Measurements from ENCODE around the gene CAPRIN1.

The CAPRIN1 gene

GRCh38 chr11:34145073-34145472, 93.5 kb downstream of the CAPRIN1 start:
- Histone ChIP-seq H3K79me2 (ENCODE audit: control insufficient read depth, insufficient read depth, low read length, unreplicated experiment) (no peaks in the 10 kb centered on the region), H3K27me3 (ENCODE audit: insufficient read depth, low read length) (no peaks in the 10 kb centered on the region), H3K4me3 (ENCODE audit: low read depth, low read length) (no peak overlapping the region), H3K36me3 (ENCODE audit: insufficient read depth, low read length) (peaks cover 32% of the 10 kb centered on the region), H3K4me1 (ENCODE audit: control insufficient read depth, insufficient read depth, low read length, unreplicated experiment) (no peaks in the 10 kb centered on the region), H3K27ac (ENCODE audit: low read depth, low read length) (no peak overlapping the region), H2AFZ (ENCODE audit: low read length, unreplicated experiment) (no peak overlapping the region)

GRCh38 chr11:34145847-34146381, 94.4 kb downstream of the CAPRIN1 start:
- Histone ChIP-seq H3K4me1 (ENCODE audit: control insufficient read depth, insufficient read depth, low read length, unreplicated experiment) (no peaks in the 10 kb centered on the region), H3K27me3 (ENCODE audit: insufficient read depth, low read length) (no peaks in the 10 kb centered on the region), H3K79me2 (ENCODE audit: control insufficient read depth, insufficient read depth, low read length, unreplicated experiment) (no peaks in the 10 kb centered on the region), H3K36me3 (ENCODE audit: insufficient read depth, low read length) (peaks cover 31% of the 10 kb centered on the region), H2AFZ (ENCODE audit: low read length, unreplicated experiment) (no peak overlapping the region), H3K4me3 (ENCODE audit: low read depth, low read length) (no peak overlapping the region), H3K27ac (ENCODE audit: low read depth, low read length) (no peak overlapping the region)

GRCh38 chr11:34146411-34146810, 94.9 kb downstream of the CAPRIN1 start:
- Histone ChIP-seq H3K27me3 (ENCODE audit: insufficient read depth, low read length) (no peaks in the 10 kb centered on the region), H3K4me3 (ENCODE audit: low read depth, low read length) (no peak overlapping the region), H3K79me2 (ENCODE audit: control insufficient read depth, insufficient read depth, low read length, unreplicated experiment) (no peaks in the 10 kb centered on the region), H3K4me1 (ENCODE audit: control insufficient read depth, insufficient read depth, low read length, unreplicated experiment) (no peaks in the 10 kb centered on the region), H2AFZ (ENCODE audit: low read length, unreplicated experiment) (no peak overlapping the region), H3K27ac (ENCODE audit: low read depth, low read length) (no peak overlapping the region), H3K36me3 (ENCODE audit: insufficient read depth, low read length) (peaks cover 29% of the 10 kb centered on the region)

GRCh38 chr11:34146866-34147265, 95.3 kb downstream of the CAPRIN1 start:
- H3K36me3 ChIP-seq (ENCODE audit: insufficient read depth, low read length) = peaks cover 29% of the 10 kb centered on the region
- no peak overlapping the region for H3K27ac ChIP-seq (ENCODE audit: low read depth, low read length)
- H3K4me3 ChIP-seq (ENCODE audit: low read depth, low read length) = no peak overlapping the region
- no peaks in the 10 kb centered on the region for H3K4me1 ChIP-seq (ENCODE audit: control insufficient read depth, insufficient read depth, low read length, unreplicated experiment)
- H3K79me2 ChIP-seq (ENCODE audit: control insufficient read depth, insufficient read depth, low read length, unreplicated experiment) = no peaks in the 10 kb centered on the region
- no peaks in the 10 kb centered on the region for H3K27me3 ChIP-seq (ENCODE audit: insufficient read depth, low read length)
- no peak overlapping the region for H2AFZ ChIP-seq (ENCODE audit: low read length, unreplicated experiment)

- Histone ChIP-seq H3K79me2 (ENCODE audit: control insufficient read depth, insufficient read depth, low read length, unreplicated experiment) (no peaks in the 10 kb centered on the region), H3K4me3 (ENCODE audit: low read depth, low read length) (no peak overlapping the region), H3K4me1 (ENCODE audit: control insufficient read depth, insufficient read depth, low read length, unreplicated experiment) (no peaks in the 10 kb centered on the region), H3K36me3 (ENCODE audit: insufficient read depth, low read length) (peaks cover 22% of the 10 kb centered on the region), H3K27ac (ENCODE audit: low read depth, low read length) (no peak overlapping the region), H2AFZ (ENCODE audit: low read length, unreplicated experiment) (no peak overlapping the region), H3K27me3 (ENCODE audit: insufficient read depth, low read length) (no peaks in the 10 kb centered on the region)
Observed at GRCh38 chr11:34147581-34147980, 96.0 kb downstream of the CAPRIN1 start.

GRCh38 chr11:34148504-34149165, 97.1 kb downstream of the CAPRIN1 start:
- no peaks in the 10 kb centered on the region for H3K4me1 ChIP-seq (ENCODE audit: control insufficient read depth, insufficient read depth, low read length, unreplicated experiment)
- H3K4me3 ChIP-seq (ENCODE audit: low read depth, low read length) = no peak overlapping the region
- H3K27ac ChIP-seq (ENCODE audit: low read depth, low read length) = no peak overlapping the region
- H2AFZ ChIP-seq (ENCODE audit: low read length, unreplicated experiment) = no peak overlapping the region
- H3K27me3 ChIP-seq (ENCODE audit: insufficient read depth, low read length) = no peaks in the 10 kb centered on the region
- H3K36me3 ChIP-seq (ENCODE audit: insufficient read depth, low read length) = peaks cover 17% of the 10 kb centered on the region
- no peaks in the 10 kb centered on the region for H3K79me2 ChIP-seq (ENCODE audit: control insufficient read depth, insufficient read depth, low read length, unreplicated experiment)

GRCh38 chr11:34149274-34149673, 97.7 kb downstream of the CAPRIN1 start:
- no peak overlapping the region for H3K4me3 ChIP-seq (ENCODE audit: low read depth, low read length)
- no peak overlapping the region for H3K27ac ChIP-seq (ENCODE audit: low read depth, low read length)
- no peaks in the 10 kb centered on the region for H3K79me2 ChIP-seq (ENCODE audit: control insufficient read depth, insufficient read depth, low read length, unreplicated experiment)
- H3K27me3 ChIP-seq (ENCODE audit: insufficient read depth, low read length) = no peaks in the 10 kb centered on the region
- H2AFZ ChIP-seq (ENCODE audit: low read length, unreplicated experiment) = no peak overlapping the region
- no peaks in the 10 kb centered on the region for H3K4me1 ChIP-seq (ENCODE audit: control insufficient read depth, insufficient read depth, low read length, unreplicated experiment)
- H3K36me3 ChIP-seq (ENCODE audit: insufficient read depth, low read length) = peaks cover 17% of the 10 kb centered on the region

- H3K4me3 ChIP-seq (ENCODE audit: low read depth, low read length) = no peak overlapping the region
- no peak overlapping the region for H3K27ac ChIP-seq (ENCODE audit: low read depth, low read length)
- H3K4me1 ChIP-seq (ENCODE audit: control insufficient read depth, insufficient read depth, low read length, unreplicated experiment) = no peaks in the 10 kb centered on the region
- H3K36me3 ChIP-seq (ENCODE audit: insufficient read depth, low read length) = peaks cover 12% of the 10 kb centered on the region
- no peaks in the 10 kb centered on the region for H3K27me3 ChIP-seq (ENCODE audit: insufficient read depth, low read length)
- H3K79me2 ChIP-seq (ENCODE audit: control insufficient read depth, insufficient read depth, low read length, unreplicated experiment) = no peaks in the 10 kb centered on the region
- no peak overlapping the region for H2AFZ ChIP-seq (ENCODE audit: low read length, unreplicated experiment)
Observed at GRCh38 chr11:34149786-34150185, 98.3 kb downstream of the CAPRIN1 start.

GRCh38 chr11:34150494-34151151, 99.1 kb downstream of the CAPRIN1 start:
- Histone ChIP-seq H3K27ac (ENCODE audit: low read depth, low read length) (no peak overlapping the region), H3K4me1 (ENCODE audit: control insufficient read depth, insufficient read depth, low read length, unreplicated experiment) (no peaks in the 10 kb centered on the region), H3K4me3 (ENCODE audit: low read depth, low read length) (no peak overlapping the region), H3K36me3 (ENCODE audit: insufficient read depth, low read length) (peaks cover 7% of the 10 kb centered on the region), H2AFZ (ENCODE audit: low read length, unreplicated experiment) (no peak overlapping the region), H3K27me3 (ENCODE audit: insufficient read depth, low read length) (no peaks in the 10 kb centered on the region), H3K79me2 (ENCODE audit: control insufficient read depth, insufficient read depth, low read length, unreplicated experiment) (no peaks in the 10 kb centered on the region)

All from ACC112 (cell line).